Uterus (tissue), 2 donors: ENCODE measurements around the gene BANK1.

Source experiments
- POLR2A ChIP-seq, 2 donors: fragments of 450-650 bp; IDR thresholded peaks; one replicate each; pipeline ENCODE4 v1.6.1; 2016; ENCODE audit warnings: antibody characterized with exemption in 2 of 2, mild to moderate bottlenecking in 1 of 2, moderate library complexity in 1 of 2
- TF ChIP-seq, protein P1 (sequence below), 4 experiments: fragments of 200-600 bp in 2 of 4; fragments of 450-650 bp in 2 of 4; sonication (generic) in 2 of 4; IDR thresholded peaks; one replicate each; pipeline ENCODE4 v1.5.1; 2016 to 2019; ENCODE audit warnings: antibody characterized with exemption in 4 of 4, mild to moderate bottlenecking in 2 of 4, moderate library complexity in 1 of 4

DNA sequence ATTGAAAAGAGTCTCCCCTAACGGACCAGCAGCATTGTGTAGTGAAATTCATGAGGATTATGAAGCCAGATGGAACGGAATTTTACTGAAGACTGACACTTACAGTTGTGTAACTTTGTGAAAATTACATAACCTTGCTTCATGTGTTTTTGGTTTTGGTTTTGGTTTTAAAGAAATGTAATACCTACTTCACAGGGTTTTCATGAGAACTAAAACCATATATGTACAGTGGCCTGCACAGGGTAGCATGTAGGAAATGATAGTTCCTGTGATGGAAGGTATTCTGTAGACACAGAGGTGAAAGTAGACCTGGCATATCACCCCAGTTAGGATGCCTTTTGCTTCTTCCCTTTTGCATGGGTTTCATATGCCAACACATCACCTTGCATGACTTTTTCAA is 247.0 kb downstream of the BANK1 start:
- TF ChIP-seq, protein P1, sequence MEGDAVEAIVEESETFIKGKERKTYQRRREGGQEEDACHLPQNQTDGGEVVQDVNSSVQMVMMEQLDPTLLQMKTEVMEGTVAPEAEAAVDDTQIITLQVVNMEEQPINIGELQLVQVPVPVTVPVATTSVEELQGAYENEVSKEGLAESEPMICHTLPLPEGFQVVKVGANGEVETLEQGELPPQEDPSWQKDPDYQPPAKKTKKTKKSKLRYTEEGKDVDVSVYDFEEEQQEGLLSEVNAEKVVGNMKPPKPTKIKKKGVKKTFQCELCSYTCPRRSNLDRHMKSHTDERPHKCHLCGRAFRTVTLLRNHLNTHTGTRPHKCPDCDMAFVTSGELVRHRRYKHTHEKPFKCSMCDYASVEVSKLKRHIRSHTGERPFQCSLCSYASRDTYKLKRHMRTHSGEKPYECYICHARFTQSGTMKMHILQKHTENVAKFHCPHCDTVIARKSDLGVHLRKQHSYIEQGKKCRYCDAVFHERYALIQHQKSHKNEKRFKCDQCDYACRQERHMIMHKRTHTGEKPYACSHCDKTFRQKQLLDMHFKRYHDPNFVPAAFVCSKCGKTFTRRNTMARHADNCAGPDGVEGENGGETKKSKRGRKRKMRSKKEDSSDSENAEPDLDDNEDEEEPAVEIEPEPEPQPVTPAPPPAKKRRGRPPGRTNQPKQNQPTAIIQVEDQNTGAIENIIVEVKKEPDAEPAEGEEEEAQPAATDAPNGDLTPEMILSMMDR (IDR thresholded peaks at IDR 0.05): no peak
- no peak for TF ChIP-seq POLR2A (IDR thresholded peaks at IDR 0.05)
